Adipocyte (in vitro differentiated cells): ENCODE measurements around the gene SLC47A2.

Experiments used
- DNase-seq: peaks from one replicate; pipeline ENCODE4 v3.0.0-alpha.2; 2015; ENCODE audit warnings: low read depth
- H3K27me3 ChIP-seq: replicated peaks from 2 replicates; pipeline ENCODE4 v1.7.0; 2013; ENCODE audit warnings: mild to moderate bottlenecking, low read length, moderate library complexity; ENCODE audit not compliant: control insufficient read depth, insufficient read depth
- H3K36me3 ChIP-seq: 2 replicates; pipeline ENCODE4 v1.7.0; 2013; ENCODE audit warnings: low read length, mild to moderate bottlenecking, moderate library complexity; ENCODE audit not compliant: control insufficient read depth, insufficient read depth, severe bottlenecking
- H3K4me1 ChIP-seq: 2 replicates; pipeline ENCODE4 v1.7.0; 2013; ENCODE audit warnings: mild to moderate bottlenecking, low read length, moderate library complexity; ENCODE audit not compliant: control insufficient read depth, insufficient read depth
- H3K4me3 ChIP-seq: 2 replicates; pipeline ENCODE4 v1.7.0; 2013; ENCODE audit warnings: mild to moderate bottlenecking, low read length, moderate library complexity
- H3K9ac ChIP-seq: 2 replicates; pipeline ENCODE4 v1.7.0; 2013; ENCODE audit warnings: mild to moderate bottlenecking, low read length, moderate library complexity
- H3K9me3 ChIP-seq: 2 replicates; pipeline ENCODE4 v1.7.0; 2013; ENCODE audit warnings: mild to moderate bottlenecking, low read length, moderate library complexity; ENCODE audit not compliant: control insufficient read depth

The SLC47A2 gene

DNA sequence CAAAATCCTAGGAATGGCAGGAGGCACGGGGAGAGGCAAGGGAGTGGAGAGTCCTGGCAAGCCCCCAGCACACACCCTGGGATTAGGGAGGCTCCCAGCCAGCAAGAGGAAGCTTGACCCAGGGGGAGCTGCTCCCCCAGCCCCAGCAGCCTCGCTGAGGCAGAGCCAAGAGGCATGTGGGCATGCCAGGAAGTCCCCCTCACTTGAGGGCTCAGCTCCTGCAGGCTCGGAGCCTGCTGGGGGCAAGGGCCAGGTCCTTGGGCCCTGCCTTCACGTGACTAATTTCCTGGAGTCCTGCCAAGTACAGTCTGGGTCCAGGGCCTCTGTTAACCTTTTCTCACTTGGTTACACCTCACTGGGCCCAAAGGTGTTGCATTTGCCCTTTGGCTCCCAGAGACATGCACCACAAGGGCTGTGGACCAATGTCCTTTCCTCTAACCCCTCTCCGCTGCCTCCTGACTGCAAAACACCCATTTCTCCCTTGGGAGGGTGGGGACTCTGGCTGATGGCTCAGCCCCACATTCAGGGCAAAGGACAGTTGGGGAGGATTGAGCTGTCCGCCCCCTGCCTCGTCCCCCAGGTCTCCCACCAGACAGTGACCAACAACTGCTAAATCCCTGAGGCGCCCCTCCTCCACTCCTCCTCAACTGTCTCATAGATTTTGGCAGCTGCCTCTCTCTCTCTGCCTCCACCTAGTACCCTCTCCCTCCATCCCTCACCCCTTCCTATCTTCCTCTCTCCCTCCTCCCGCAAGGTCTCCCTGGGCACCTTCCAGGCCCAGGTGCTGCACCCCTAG is 4.4 kb upstream of the SLC47A2 start:
- Histone ChIP-seq H3K4me3 (no peak overlapping the region), H3K27me3 (peaks cover 30% of the 10 kb centered on the region), H3K4me1 (peaks cover 8% of the 10 kb centered on the region), H3K9ac (no peak overlapping the region), H3K9me3 (no peaks in the 10 kb centered on the region), H3K36me3 (no peaks in the 10 kb centered on the region)
- DNase-seq: no peak

DNA sequence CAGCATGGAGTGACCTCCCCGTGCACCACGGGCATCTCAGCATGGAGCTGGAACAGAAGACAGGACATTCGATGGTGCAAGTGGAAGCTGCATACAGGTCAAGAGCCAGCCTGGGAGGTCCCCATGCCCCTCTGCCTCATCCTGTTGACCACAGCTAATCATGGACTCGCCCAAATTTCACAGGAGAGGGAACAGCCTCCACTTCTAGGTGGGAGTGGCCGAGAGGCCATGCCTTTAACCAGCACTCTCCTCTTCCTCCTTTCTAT is 3.8 kb upstream of the SLC47A2 start:
- no peak for DNase-seq
- H3K27me3 ChIP-seq: peaks cover 30% of the 10 kb centered on the region
- no peaks in the 10 kb centered on the region for H3K9me3 ChIP-seq
- H3K4me1 ChIP-seq: peaks cover 8% of the 10 kb centered on the region
- H3K36me3 ChIP-seq: no peaks in the 10 kb centered on the region
- H3K4me3 ChIP-seq: no peak overlapping the region
- H3K9ac ChIP-seq: no peak overlapping the region

DNA sequence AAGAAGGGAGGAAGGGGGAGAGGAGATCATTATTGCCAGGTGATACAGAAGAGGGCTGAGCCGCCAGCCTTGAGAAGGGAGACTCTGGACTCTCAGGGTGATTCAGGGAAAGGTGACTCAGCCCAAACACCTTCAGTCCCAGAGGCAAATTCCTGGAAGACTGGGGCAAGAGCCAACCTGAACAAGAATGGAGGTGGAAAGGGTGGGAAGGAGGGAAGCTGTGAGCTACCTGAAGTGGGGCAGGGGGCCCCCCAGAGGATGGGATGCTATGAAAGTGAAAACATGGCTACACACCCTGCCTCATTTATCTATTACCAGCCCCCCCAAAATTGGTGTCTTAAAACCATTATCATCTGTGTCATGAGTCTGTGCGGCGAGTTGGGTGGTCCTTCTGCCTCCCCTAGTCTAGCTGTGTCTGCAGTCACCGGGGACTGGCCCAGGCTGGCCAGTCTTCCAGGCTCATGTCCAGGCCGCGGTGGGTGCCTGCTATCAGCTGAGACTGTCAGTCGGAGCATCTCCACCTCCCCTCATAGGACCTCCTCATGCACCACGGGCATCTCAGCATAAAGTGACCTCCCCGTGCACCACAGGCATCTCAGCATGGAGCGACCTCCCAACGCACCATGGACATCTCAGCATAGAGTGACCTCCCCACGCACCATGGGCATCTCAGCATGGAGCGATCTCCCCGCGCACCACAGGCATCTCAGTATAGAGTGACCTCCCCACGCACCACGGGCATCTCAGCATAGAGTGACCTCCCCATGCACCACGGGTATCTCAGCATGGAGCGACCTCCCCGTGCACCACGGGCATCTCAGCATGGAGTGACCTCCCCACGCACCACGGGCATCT is 3.2 kb upstream of the SLC47A2 start:
- no peak overlapping the region for H3K4me3 ChIP-seq
- no peak for DNase-seq
- no peak overlapping the region for H3K9ac ChIP-seq
- peaks cover 8% of the 10 kb centered on the region for H3K4me1 ChIP-seq
- no peaks in the 10 kb centered on the region for H3K36me3 ChIP-seq
- H3K27me3 ChIP-seq: peaks cover 30% of the 10 kb centered on the region
- H3K9me3 ChIP-seq: no peaks in the 10 kb centered on the region

- Histone ChIP-seq H3K36me3 (no peaks in the 10 kb centered on the region), H3K4me1 (peaks cover under 1% of the 10 kb centered on the region), H3K27me3 (peaks cover 30% of the 10 kb centered on the region), H3K9me3 (no peaks in the 10 kb centered on the region), H3K4me3 (no peak overlapping the region), H3K9ac (no peak overlapping the region)
- DNase-seq: no peak
Observed at GRCh38 chr17:19718613-19719354, 2.4 kb upstream of the SLC47A2 start.

- no peaks in the 10 kb centered on the region for H3K4me1 ChIP-seq
- DNase-seq: no peak
- H3K4me3 ChIP-seq: no peak overlapping the region
- peaks cover 30% of the 10 kb centered on the region for H3K27me3 ChIP-seq
- H3K9me3 ChIP-seq: no peaks in the 10 kb centered on the region
- no peaks in the 10 kb centered on the region for H3K36me3 ChIP-seq
- no peak overlapping the region for H3K9ac ChIP-seq
Observed at GRCh38 chr17:19718041-19718612, 1.7 kb upstream of the SLC47A2 start.

DNA sequence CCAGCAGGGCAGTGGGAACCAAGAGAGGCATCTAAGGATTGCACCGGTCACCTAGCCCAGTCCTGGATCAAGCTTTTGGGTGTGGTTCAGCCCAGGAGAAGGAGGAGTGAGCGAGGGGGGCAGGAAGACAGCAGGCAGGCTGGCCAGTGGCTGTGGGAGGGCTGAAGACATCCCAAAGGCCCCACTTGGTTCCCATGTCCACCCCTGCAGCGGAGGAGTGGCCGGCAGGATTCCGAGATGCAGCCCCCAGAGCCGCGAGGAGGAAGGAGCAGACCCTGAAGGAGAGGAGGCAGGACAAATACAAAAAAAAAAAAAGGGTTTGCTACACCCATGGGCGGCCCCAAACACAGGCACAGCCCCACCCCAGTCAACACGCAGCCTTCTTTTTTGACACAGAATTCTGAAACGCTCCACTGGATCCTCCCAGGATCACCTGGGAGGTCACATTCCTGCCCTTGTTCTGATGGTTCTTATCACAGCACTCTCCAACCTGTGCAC is 1.1 kb upstream of the SLC47A2 start:
- Histone ChIP-seq H3K36me3 (no peaks in the 10 kb centered on the region), H3K4me1 (no peaks in the 10 kb centered on the region), H3K4me3 (no peak overlapping the region), H3K27me3 (peaks cover 30% of the 10 kb centered on the region), H3K9ac (no peak overlapping the region), H3K9me3 (no peaks in the 10 kb centered on the region)
- no peak for DNase-seq

GRCh38 chr17:19717031-19717360 is 612 bp upstream of the SLC47A2 start:
- H3K9ac ChIP-seq: no peak overlapping the region
- H3K9me3 ChIP-seq: no peaks in the 10 kb centered on the region
- no peak for DNase-seq
- no peak overlapping the region for H3K4me3 ChIP-seq
- no peaks in the 10 kb centered on the region for H3K36me3 ChIP-seq
- H3K4me1 ChIP-seq: no peaks in the 10 kb centered on the region
- peaks cover 30% of the 10 kb centered on the region for H3K27me3 ChIP-seq

GRCh38 chr17:19714542-19715411 is 1.6 kb downstream of the SLC47A2 start:
- no peaks in the 10 kb centered on the region for H3K9me3 ChIP-seq
- H3K4me1 ChIP-seq: no peaks in the 10 kb centered on the region
- no peaks in the 10 kb centered on the region for H3K36me3 ChIP-seq
- DNase-seq: no peak
- no peak overlapping the region for H3K4me3 ChIP-seq
- H3K9ac ChIP-seq: no peak overlapping the region
- H3K27me3 ChIP-seq: peaks cover 23% of the 10 kb centered on the region

GRCh38 chr17:19713901-19714361 is 2.5 kb downstream of the SLC47A2 start:
- Histone ChIP-seq H3K4me3 (no peak overlapping the region), H3K9me3 (no peaks in the 10 kb centered on the region), H3K9ac (no peak overlapping the region), H3K27me3 (peaks cover 18% of the 10 kb centered on the region), H3K4me1 (no peaks in the 10 kb centered on the region), H3K36me3 (no peaks in the 10 kb centered on the region)
- no peak for DNase-seq

- Histone ChIP-seq H3K4me3 (no peak overlapping the region), H3K4me1 (no peaks in the 10 kb centered on the region), H3K27me3 (peaks cover 15% of the 10 kb centered on the region), H3K9ac (no peak overlapping the region), H3K9me3 (no peaks in the 10 kb centered on the region), H3K36me3 (no peaks in the 10 kb centered on the region)
- no peak for DNase-seq
Observed at GRCh38 chr17:19713462-19713861, 2.9 kb downstream of the SLC47A2 start.
